Endothelial cell of umbilical vein (primary cell): ENCODE measurements around the gene AP1G1. TPM values are rescaled to one million over a fixed set of nuclear protein-coding genes. Genes with fewer than 3 reads are reported as not detected.

Experiments
- BruUV-seq: library from RNA; stranded (reverse); fragments of 400-500 nt; replicated peaks from 2 replicates; lab custom pipeline; 2021; lab: Mats Ljungman, UMichigan
- CTCF ChIA-PET: fragments of 300-600, 350-600 bp; sonication (Branson Sonifier 250); formaldehyde crosslinking; loops from one replicate; lab custom pipeline; 2021; ENCODE audit warnings: antibody characterized with exemption, inconsistent platforms; lab: Charles Lee
- POLR2A ChIA-PET: fragments of 300-600, 350-600 bp; sonication (Branson Sonifier 250); formaldehyde crosslinking; loops from one replicate; lab custom pipeline; 2021; ENCODE audit warnings: antibody characterized with exemption, inconsistent platforms; lab: Charles Lee
- DNase-seq: peaks from one replicate; pipeline ENCODE4 v3.0.0-alpha.2; 2011; ENCODE audit warnings: low read depth, low spot score
- FAIRE-seq: peaks from 2 replicates; lab custom pipeline; 2011; peaks lifted over from hg19 to GRCh38; lab: Jason Lieb, UNC
- H2AFZ ChIP-seq: 2 replicates; pipeline ENCODE4 v1.6.0; 2012; ENCODE audit warnings: low read depth, low read length, control low read depth, inconsistent platforms
- H3K27ac ChIP-seq: 2 replicates; pipeline ENCODE4 v1.5.1; 2011; ENCODE audit warnings: low read depth, mild to moderate bottlenecking, control low read depth, low read length, moderate library complexity; ENCODE audit not compliant: insufficient read depth
- H3K27me3 ChIP-seq, 2 experiments: 2 replicates each; pipeline versions ENCODE4 v1.6.0 to v1.6.1; 2011; ENCODE audit warnings: low read length in 2 of 2, mixed read lengths in 1 of 2; ENCODE audit not compliant: control insufficient read depth in 2 of 2, insufficient read depth in 2 of 2
- H3K36me3 ChIP-seq, 2 experiments: 2 replicates in 1 of 2; 3 replicates in 1 of 2; pipeline ENCODE4 v1.5.1; 2011; ENCODE audit warnings: low read length in 2 of 2, mild to moderate bottlenecking in 1 of 2, moderate library complexity in 1 of 2; ENCODE audit not compliant: control insufficient read depth in 2 of 2, insufficient read depth in 2 of 2; ENCODE audit errors: extremely low read depth in 1 of 2
- H3K4me1 ChIP-seq: 3 replicates; pipeline ENCODE4 v1.5.1; 2011; ENCODE audit warnings: mild to moderate bottlenecking, low read length; ENCODE audit not compliant: control insufficient read depth, insufficient read depth; ENCODE audit errors: extremely low read depth
- H3K4me2 ChIP-seq: 2 replicates; pipeline ENCODE4 v1.6.1; 2011; ENCODE audit warnings: low read length, control low read depth, mixed read lengths; ENCODE audit not compliant: insufficient read depth
- H3K4me3 ChIP-seq, 3 experiments: fragments of 200-600 bp in 1 of 3; sonication (generic), shearing (Covaris generic) in 1 of 3; replicated peaks in 1 of 3; 2 replicates each; pipeline ENCODE4 v1.5.1; 2011 to 2016; ENCODE audit warnings: control low read depth in 3 of 3, low read length in 3 of 3, mild to moderate bottlenecking in 2 of 3, inconsistent platforms in 1 of 3, low read depth in 1 of 3, moderate library complexity in 1 of 3; ENCODE audit not compliant: insufficient read depth in 1 of 3
- H3K79me2 ChIP-seq: 2 replicates; pipeline ENCODE4 v1.6.0; 2012; ENCODE audit warnings: low read length, inconsistent platforms; ENCODE audit not compliant: control insufficient read depth, insufficient read depth
- H3K9ac ChIP-seq: replicated peaks from 2 replicates; pipeline ENCODE3; 2011; ENCODE audit warnings: low read length, control low read depth; ENCODE audit not compliant: insufficient read depth; ENCODE audit errors: extremely low read depth
- H3K9me1 ChIP-seq: replicated peaks from 3 replicates; pipeline ENCODE4 v1.6.0; 2011; ENCODE audit warnings: mild to moderate bottlenecking, low read length; ENCODE audit not compliant: control insufficient read depth, insufficient read depth; ENCODE audit errors: extremely low read depth
- H3K9me3 ChIP-seq: replicated peaks from 2 replicates; pipeline ENCODE4 v1.5.1; 2012; ENCODE audit warnings: low read length, inconsistent platforms; ENCODE audit not compliant: control insufficient read depth, insufficient read depth
- H4K20me1 ChIP-seq: replicated peaks from 2 replicates; pipeline ENCODE3; 2011; ENCODE audit warnings: mild to moderate bottlenecking, low read length; ENCODE audit not compliant: control insufficient read depth, insufficient read depth; ENCODE audit errors: extremely low read depth
- CTCF ChIP-seq, 2 donors: IDR thresholded peaks; 1 replicate in 1 of 2; 2 replicates in 1 of 2; pipeline ENCODE4 v1.5.1; 2011; ENCODE audit warnings: low read length in 2 of 2, mild to moderate bottlenecking in 2 of 2, moderate library complexity in 2 of 2, control low read depth in 1 of 2, inconsistent platforms in 1 of 2, low read depth in 1 of 2; ENCODE audit not compliant: insufficient read depth in 1 of 2; ENCODE audit errors: extremely low read depth in 1 of 2
- EZH2 ChIP-seq: IDR thresholded peaks from 2 replicates; pipeline ENCODE4 v1.6.1; 2012; ENCODE audit warnings: borderline replicate concordance, low read depth, mild to moderate bottlenecking, moderate library complexity, low read length, inconsistent platforms; ENCODE audit not compliant: severe bottlenecking
- FOS ChIP-seq: IDR thresholded peaks from 2 replicates; pipeline ENCODE4 v1.6.1; 2011; ENCODE audit warnings: mild to moderate bottlenecking, low read length, moderate library complexity, borderline replicate concordance; ENCODE audit not compliant: insufficient read depth
- GATA2 ChIP-seq: IDR thresholded peaks from 2 replicates; pipeline ENCODE4 v1.7.0; 2011; ENCODE audit warnings: low read depth, mild to moderate bottlenecking, moderate library complexity, mixed read lengths, low read length; ENCODE audit not compliant: insufficient read length, insufficient read depth
- JUN ChIP-seq: IDR thresholded peaks from 2 replicates; pipeline ENCODE4 v1.6.1; 2011; ENCODE audit warnings: borderline replicate concordance, low read depth; ENCODE audit not compliant: insufficient read length, insufficient read depth
- MAX ChIP-seq: IDR thresholded peaks from 2 replicates; pipeline ENCODE4 v1.6.1; 2011; ENCODE audit not compliant: insufficient read depth, insufficient read length
- POLR2A ChIP-seq: IDR thresholded peaks from 2 replicates; pipeline ENCODE4 v1.6.1; 2012; ENCODE audit warnings: low read depth, mild to moderate bottlenecking, control low read depth, low read length
- POLR2AphosphoS5 ChIP-seq: IDR thresholded peaks from 2 replicates; pipeline ENCODE4 v1.6.1; 2012; ENCODE audit warnings: low read depth, mild to moderate bottlenecking, control low read depth, low read length, moderate library complexity; ENCODE audit not compliant: insufficient read depth
- dilution Hi-C: fragments of 300-500 bp; cut with MboI; formaldehyde crosslinking; loops from one replicate; pipeline ENCODE4 v1.15.0; 2019; ENCODE audit warnings: low sequenced_read_pairs; ENCODE audit not compliant: extremely low pct_ligation_motif_present
- intact Hi-C: fragments of 100-400 bp; cut with micrococcal nuclease; formaldehyde crosslinking; loops from one replicate; pipeline ENCODE4 v1.10.0; 2022
- polyA plus RNA-seq, 4 experiments: library from polyadenylated mRNA; depleted of rRNA in 3 of 4; stranded (reverse) in 3 of 4; unstranded in 1 of 4; fragments of >200 nt; gene quantifications; 2 replicates each; pipeline versions ENCODE4 v1.2.1 to v1.2.3, GENCODE V29; 2011 to 2012; ENCODE audit warnings: missing spikeins in 1 of 4
- total RNA-seq: library from RNA; stranded (reverse); gene quantifications from 2 replicates; pipeline ENCODE4 v1.2.3, GENCODE V29; 2021

Gene AP1G1
- total and polyA plus RNA-seq, 2 donors (not counting 3 experiments of a cell fraction or from before 2014, with no cell fraction given) = 57.4 to 85.3 TPM

GRCh38 chr16:71780521-71781089 lies 28.0 kb downstream of the AP1G1 start:
- dilution Hi-C loops (loop anchor here (10.0 kb wide), 1 partner anchor 64 kb away; the partner anchor contains the start of gene ATXN1L), intact Hi-C loops (no loop called here)
- DNase-seq (no peak), FAIRE-seq (no peak)
- H3K27me3 ChIP-seq = no peaks in the 10 kb centered on the region
- H3K27ac ChIP-seq = no peak overlapping the region
- H3K9me3 ChIP-seq = no peaks in the 10 kb centered on the region
- no peaks in the 10 kb centered on the region for H3K4me1 ChIP-seq
- no peaks in the 10 kb centered on the region for H3K9me1 ChIP-seq
- CTCF ChIA-PET = interaction anchor here (0.6 to 1.2 kb wide), 4 partner anchors 8 to 181 kb away, joined by 3 to 5 read pairs (median 4); no protein-coding TSS in a partner anchor
- no peak overlapping the region for H3K9ac ChIP-seq
- H3K79me2 ChIP-seq = peaks cover 65% of the 10 kb centered on the region
- TF ChIP-seq CTCF (IDR thresholded peaks at IDR 0.05; ENCODE audit: extremely low read depth in 1 of 2, insufficient read depth in 1 of 2, low read depth in 1 of 2, low read length in 2 of 2) = no peak
- no peak for TF ChIP-seq POLR2AphosphoS5
- TF ChIP-seq JUN = no peak
- no peak for TF ChIP-seq POLR2A
- TF ChIP-seq FOS = no peak
- no peak for TF ChIP-seq GATA2
- TF ChIP-seq EZH2 = no peak
- TF ChIP-seq MAX = no peak
- no TSS peak for BruUV-seq
- no peak overlapping the region for H2AFZ ChIP-seq
- peaks cover 3% of the 10 kb centered on the region for H4K20me1 ChIP-seq
- H3K4me3 ChIP-seq = no peak overlapping the region
- peaks cover 0 to 6% of the 10 kb centered on the region in 2 experiments for H3K36me3 ChIP-seq
- no peak overlapping the region for H3K4me2 ChIP-seq
- POLR2A ChIA-PET = interaction anchor here (0.7 kb wide), 1 partner anchor 9 kb away, joined by 3 read pairs; no protein-coding TSS in a partner anchor
